Superior temporal gyrus (tissue), 1 donor: ENCODE measurements around the gene FALEC.
"Not testable (repeated sequence)": the region's sequence is repeated elsewhere in the genome, so short reads cannot be mapped to it uniquely, and the experiment has no call there.

ENCODE experiments used
- DNase-seq: peaks from one replicate; pipeline ENCODE4 v3.0.0-alpha.2; 2016; ENCODE audit errors: extremely low spot score

FALEC gene

GRCh38 chr1:150574260-150575071, 58.9 kb downstream of the FALEC start:
- DNase-seq: no peak

- no peak for DNase-seq
Observed at GRCh38 chr1:150575072-150575489, 59.5 kb downstream of the FALEC start.

- no peak for DNase-seq
Observed at GRCh38 chr1:150575518-150576366, 60.2 kb downstream of the FALEC start.

- DNase-seq: no peak
Observed at GRCh38 chr1:150576367-150576711, 60.8 kb downstream of the FALEC start.

- no peak for DNase-seq
Observed at GRCh38 chr1:150576794-150577556, 61.4 kb downstream of the FALEC start.

- DNase-seq: no peak
Observed at GRCh38 chr1:150577557-150578271, 62.2 kb downstream of the FALEC start.

GRCh38 chr1:150578272-150579109, 62.9 kb downstream of the FALEC start:
- peak; percentile 58 for DNase-seq

- DNase-seq: peak; percentile 97
Observed at GRCh38 chr1:150579110-150579944, 63.8 kb downstream of the FALEC start, which contains the start of gene MCL1. TSS of gene MCL1 (minus strand) at chr1:150579610. CDS start at chr1:150579530, 80 bp downstream.

- no peak for DNase-seq
Observed at GRCh38 chr1:150579945-150580642, 64.5 kb downstream of the FALEC start.

GRCh38 chr1:150580966-150581365, 65.4 kb downstream of the FALEC start:
- DNase-seq: not testable (repeated sequence)

GRCh38 chr1:150581437-150581836, 65.9 kb downstream of the FALEC start:
- DNase-seq: not testable (repeated sequence)

GRCh38 chr1:150581962-150582361, 66.4 kb downstream of the FALEC start:
- DNase-seq: not testable (repeated sequence)

GRCh38 chr1:150582371-150582770, 66.8 kb downstream of the FALEC start:
- no peak for DNase-seq
